ENCODE measurements around the gene TECPR2.

Gene TECPR2

GRCh38 chr14:102464846-102465341 is 102.2 kb downstream of the TECPR2 start:
- no peak for DNase-seq (ENCODE audit: low spot score)

GRCh38 chr14:102469261-102469660 is 106.5 kb downstream of the TECPR2 start:
- no peak for DNase-seq (ENCODE audit: low spot score)

- DNase-seq (ENCODE audit: low spot score): no peak
Observed at GRCh38 chr14:102471921-102472790, 109.4 kb downstream of the TECPR2 start.

GRCh38 chr14:102472791-102473150 is 110.0 kb downstream of the TECPR2 start:
- no peak for DNase-seq (ENCODE audit: low spot score)

- DNase-seq (ENCODE audit: low spot score): no peak
Observed at GRCh38 chr14:102473559-102473958, 110.8 kb downstream of the TECPR2 start.

GRCh38 chr14:102474934-102475333 is 112.2 kb downstream of the TECPR2 start:
- no peak for DNase-seq (ENCODE audit: low spot score)

GRCh38 chr14:102479107-102479506 is 116.4 kb downstream of the TECPR2 start:
- DNase-seq (ENCODE audit: low spot score): peak; percentile 49

GRCh38 chr14:102479777-102480176 is 117.0 kb downstream of the TECPR2 start:
- peak; percentile 38 for DNase-seq (ENCODE audit: low spot score)

- peak; percentile 22 for DNase-seq (ENCODE audit: low spot score)
Observed at GRCh38 chr14:102481371-102481770, 118.6 kb downstream of the TECPR2 start.

GRCh38 chr14:102481791-102482238 is 119.1 kb downstream of the TECPR2 start:
- DNase-seq (ENCODE audit: low spot score): no peak

- no peak for DNase-seq (ENCODE audit: low spot score)
Observed at GRCh38 chr14:102484316-102484715, 121.6 kb downstream of the TECPR2 start.

GRCh38 chr14:102485693-102486512 is 123.2 kb downstream of the TECPR2 start:
- DNase-seq (ENCODE audit: low spot score): no peak

- DNase-seq (ENCODE audit: low spot score): no peak
Observed at GRCh38 chr14:102486513-102487203, 123.9 kb downstream of the TECPR2 start.

- DNase-seq (ENCODE audit: low spot score): no peak
Observed at GRCh38 chr14:102487204-102487577, 124.5 kb downstream of the TECPR2 start.

- peak; percentile 59 for DNase-seq (ENCODE audit: low spot score)
Observed at GRCh38 chr14:102490456-102490855, 127.7 kb downstream of the TECPR2 start.

- no peak for DNase-seq (ENCODE audit: low spot score)
Observed at GRCh38 chr14:102491366-102491765, 128.6 kb downstream of the TECPR2 start.

- DNase-seq (ENCODE audit: low spot score): peak; percentile 50
Observed at GRCh38 chr14:102491786-102492530, 129.2 kb downstream of the TECPR2 start.

GRCh38 chr14:102492531-102492910 is 129.8 kb downstream of the TECPR2 start:
- DNase-seq (ENCODE audit: low spot score): no peak

GRCh38 chr14:102493096-102493495 is 130.4 kb downstream of the TECPR2 start:
- DNase-seq (ENCODE audit: low spot score): peak; percentile 23

GRCh38 chr14:102493585-102493984 is 130.8 kb downstream of the TECPR2 start:
- DNase-seq (ENCODE audit: low spot score): peak; percentile 62
